CD4-positive, alpha-beta T cell (primary cell): ENCODE results near the gene PTGFR. TPM values are rescaled to one million over a fixed set of nuclear protein-coding genes. Genes with fewer than 3 reads are reported as not detected.

Experiments used
- ATAC-seq: fragments of 200-7000 bp; cut with Tn5 transposase; one replicate; pipeline ENCODE4 v1.10.0; 2022; ENCODE audit warnings: mild to moderate bottlenecking; ENCODE audit not compliant: poor library complexity
- CTCF ChIA-PET: fragments of 350-600 bp; sonication (Branson Sonifier 250); formaldehyde crosslinking; loops from one replicate; lab custom pipeline; 2021; ENCODE audit warnings: antibody characterized with exemption, inconsistent platforms; lab: Charles Lee
- POLR2A ChIA-PET: fragments of 350-600 bp; sonication (Branson Sonifier 250); formaldehyde crosslinking; loops from one replicate; lab custom pipeline; 2021; ENCODE audit warnings: antibody characterized with exemption, inconsistent platforms; lab: Charles Lee
- DNase-seq, 14 experiments: peaks; one replicate each; pipeline ENCODE4 v3.0.0-alpha.2; 2013 to 2020; ENCODE audit warnings: mixed read lengths in 2 of 14
- H3K27ac ChIP-seq, 2 donors: one replicate each; pipeline versions ENCODE4 v1.5.1 to v1.7.0; 2013; ENCODE audit warnings: low read length in 2 of 2, low read depth in 1 of 2, mild to moderate bottlenecking in 1 of 2
- H3K27me3 ChIP-seq, 2 experiments: 1 replicate in 1 of 2; 2 replicates in 1 of 2; pipeline versions ENCODE4 v1.6.1 to v1.7.0; 2013; ENCODE audit warnings: low read length in 2 of 2, control low read depth in 1 of 2, mild to moderate bottlenecking in 1 of 2, moderate library complexity in 1 of 2; ENCODE audit not compliant: insufficient read depth in 2 of 2, control insufficient read depth in 1 of 2
- H3K36me3 ChIP-seq: one replicate; pipeline ENCODE4 v1.6.1; 2013; ENCODE audit warnings: low read length, control low read depth; ENCODE audit not compliant: insufficient read depth
- H3K4me1 ChIP-seq: one replicate; pipeline ENCODE4 v1.6.1; 2013; ENCODE audit warnings: low read length, control low read depth; ENCODE audit not compliant: insufficient read depth
- H3K4me3 ChIP-seq: one replicate; pipeline ENCODE4 v1.5.1; 2013; ENCODE audit warnings: mild to moderate bottlenecking, low read length, moderate library complexity
- H3K9me3 ChIP-seq, 2 experiments: 1 replicate in 1 of 2; 2 replicates in 1 of 2; pipeline versions ENCODE4 v1.6.1 to v1.7.0; 2013; ENCODE audit warnings: low read length in 2 of 2, mild to moderate bottlenecking in 2 of 2, control low read depth in 1 of 2, moderate library complexity in 1 of 2; ENCODE audit not compliant: control insufficient read depth in 1 of 2, insufficient read depth in 1 of 2
- H3K27ac Mint-ChIP-seq: one replicate; pipeline ENCODE4 v1.8.0; 2020; ENCODE audit warnings: mixed read lengths
- H3K27me3 Mint-ChIP-seq: one replicate; pipeline ENCODE4 v1.8.0; 2021; ENCODE audit warnings: mixed read lengths
- H3K36me3 Mint-ChIP-seq: one replicate; pipeline ENCODE4 v1.8.0; 2021; ENCODE audit warnings: low read depth, mixed read lengths
- H3K4me1 Mint-ChIP-seq: one replicate; pipeline ENCODE4 v1.8.0; 2021; ENCODE audit warnings: low read depth, mixed read lengths
- H3K4me3 Mint-ChIP-seq: one replicate; pipeline ENCODE4 v1.8.0; 2020; ENCODE audit warnings: mild to moderate bottlenecking, mixed read lengths
- H3K9me3 Mint-ChIP-seq: one replicate; pipeline ENCODE4 v1.8.0; 2020; ENCODE audit warnings: mixed read lengths
- intact Hi-C, 2 experiments: fragments of 100-400 bp; cut with DNase I in 1 of 2; cut with micrococcal nuclease in 1 of 2; formaldehyde crosslinking; loops; one replicate each; pipeline versions ENCODE4 v1.15.1 to v1.9.0; 2023 to 2025; cut with DNase I, micrococcal nuclease
- total RNA-seq, 174 experiments: library from RNA in 2 of 174; stranded (reverse) in 2 of 174; gene quantifications; one replicate each; pipeline ENCODE4 v1.2.3 and lab custom pipeline; 2021 to 2026
- TF ChIP-seq, protein P1 (sequence below): fragments of 200-600 bp; IDR thresholded peaks from one replicate; pipeline ENCODE4 v1.8.0; 2022; ENCODE audit warnings: antibody characterized with exemption, mild to moderate bottlenecking

Gene PTGFR
- total RNA-seq, 2 experiments from 2014 or later, result not detected

DNA sequence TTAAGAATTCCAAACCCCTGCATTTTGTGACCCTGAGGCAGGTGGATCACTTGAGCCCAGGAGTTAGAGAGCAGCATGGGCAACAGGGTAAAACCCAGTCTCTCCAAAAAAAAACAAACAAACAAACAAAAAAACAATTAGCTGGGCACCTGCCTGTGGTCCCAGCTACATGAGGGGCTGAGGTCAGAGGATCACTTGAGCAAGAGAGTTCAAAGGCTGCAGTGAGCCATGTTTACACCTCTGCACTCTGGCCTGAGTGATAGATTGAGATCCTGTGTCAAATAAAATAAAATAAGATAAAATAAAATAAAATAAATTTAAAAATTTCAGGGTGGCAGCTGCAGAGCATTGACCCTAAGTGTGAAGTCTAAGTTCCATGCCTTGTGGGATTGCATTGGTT lies 16.7 kb upstream of the PTGFR start:
- Mint-ChIP-seq H3K36me3 (no peaks in the 10 kb centered on the region), H3K4me1 (no peaks in the 10 kb centered on the region), H3K27me3 (peaks cover 5% of the 10 kb centered on the region), H3K4me3 (no peak overlapping the region), H3K9me3 (peaks cover 3% of the 10 kb centered on the region), H3K27ac (no peak overlapping the region)
- Histone ChIP-seq H3K27ac (no peak overlapping the region), H3K9me3 (no peaks in the 10 kb centered on the region), H3K4me1 (no peaks in the 10 kb centered on the region), H3K4me3 (no peak overlapping the region), H3K36me3 (no peaks in the 10 kb centered on the region), H3K27me3 (no peaks in the 10 kb centered on the region)
- TF ChIP-seq, protein P1, sequence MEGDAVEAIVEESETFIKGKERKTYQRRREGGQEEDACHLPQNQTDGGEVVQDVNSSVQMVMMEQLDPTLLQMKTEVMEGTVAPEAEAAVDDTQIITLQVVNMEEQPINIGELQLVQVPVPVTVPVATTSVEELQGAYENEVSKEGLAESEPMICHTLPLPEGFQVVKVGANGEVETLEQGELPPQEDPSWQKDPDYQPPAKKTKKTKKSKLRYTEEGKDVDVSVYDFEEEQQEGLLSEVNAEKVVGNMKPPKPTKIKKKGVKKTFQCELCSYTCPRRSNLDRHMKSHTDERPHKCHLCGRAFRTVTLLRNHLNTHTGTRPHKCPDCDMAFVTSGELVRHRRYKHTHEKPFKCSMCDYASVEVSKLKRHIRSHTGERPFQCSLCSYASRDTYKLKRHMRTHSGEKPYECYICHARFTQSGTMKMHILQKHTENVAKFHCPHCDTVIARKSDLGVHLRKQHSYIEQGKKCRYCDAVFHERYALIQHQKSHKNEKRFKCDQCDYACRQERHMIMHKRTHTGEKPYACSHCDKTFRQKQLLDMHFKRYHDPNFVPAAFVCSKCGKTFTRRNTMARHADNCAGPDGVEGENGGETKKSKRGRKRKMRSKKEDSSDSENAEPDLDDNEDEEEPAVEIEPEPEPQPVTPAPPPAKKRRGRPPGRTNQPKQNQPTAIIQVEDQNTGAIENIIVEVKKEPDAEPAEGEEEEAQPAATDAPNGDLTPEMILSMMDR, result no peak
- ATAC-seq (no peak), DNase-seq (no peak)
- ChIA-PET POLR2A (no interaction called here), CTCF (no interaction called here)
- intact Hi-C loops, result no loop called here

DNA sequence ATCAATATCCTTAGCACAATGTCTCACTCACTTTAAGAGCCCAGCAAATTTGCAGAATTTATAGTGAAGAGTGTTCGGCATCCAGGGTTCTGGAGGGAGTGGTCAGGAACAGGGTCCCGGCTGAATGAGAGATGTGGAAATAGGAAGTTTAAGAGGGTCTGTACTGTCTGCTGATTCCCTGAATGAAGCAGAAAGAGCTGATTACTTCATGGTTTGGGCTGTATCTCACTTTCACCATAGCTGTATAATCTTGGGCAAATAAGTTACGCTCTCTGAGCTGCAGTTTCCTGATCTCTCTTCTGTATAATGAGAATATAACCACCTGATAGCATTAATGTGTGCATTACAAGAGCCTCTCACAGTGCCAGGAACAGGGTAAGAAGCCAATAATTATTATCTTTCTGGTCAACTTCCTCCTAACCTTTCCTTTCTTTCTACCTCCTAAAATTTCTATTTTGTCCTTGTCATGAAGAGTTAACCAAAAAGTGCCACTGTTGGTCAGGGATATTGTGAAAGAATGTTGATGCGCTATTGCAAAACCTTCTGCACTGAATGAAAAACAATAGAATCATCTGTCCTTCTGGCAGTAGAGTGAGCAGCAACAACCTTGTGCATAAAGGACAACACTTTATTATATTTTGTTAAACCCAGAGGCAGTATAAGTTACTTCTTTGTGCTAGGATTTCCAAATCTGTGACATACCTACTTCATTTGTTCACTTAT lies 14.7 kb upstream of the PTGFR start:
- ChIA-PET CTCF (no interaction called here), POLR2A (no interaction called here)
- H3K4me3 ChIP-seq, result no peak overlapping the region
- TF ChIP-seq, protein P1, result no peak
- Mint-ChIP-seq H3K4me1 (no peaks in the 10 kb centered on the region), H3K27ac (no peak overlapping the region), H3K9me3 (peaks cover 3% of the 10 kb centered on the region), H3K4me3 (no peak overlapping the region), H3K36me3 (no peaks in the 10 kb centered on the region), H3K27me3 (peaks cover 5% of the 10 kb centered on the region)
- no peaks in the 10 kb centered on the region for H3K9me3 ChIP-seq
- no peak overlapping the region for H3K27ac ChIP-seq
- no peaks in the 10 kb centered on the region for H3K4me1 ChIP-seq
- ATAC-seq, result no peak
- no peaks in the 10 kb centered on the region for H3K36me3 ChIP-seq
- intact Hi-C loops, result no loop called here
- DNase-seq, result no peak
- H3K27me3 ChIP-seq, result no peaks in the 10 kb centered on the region

DNA sequence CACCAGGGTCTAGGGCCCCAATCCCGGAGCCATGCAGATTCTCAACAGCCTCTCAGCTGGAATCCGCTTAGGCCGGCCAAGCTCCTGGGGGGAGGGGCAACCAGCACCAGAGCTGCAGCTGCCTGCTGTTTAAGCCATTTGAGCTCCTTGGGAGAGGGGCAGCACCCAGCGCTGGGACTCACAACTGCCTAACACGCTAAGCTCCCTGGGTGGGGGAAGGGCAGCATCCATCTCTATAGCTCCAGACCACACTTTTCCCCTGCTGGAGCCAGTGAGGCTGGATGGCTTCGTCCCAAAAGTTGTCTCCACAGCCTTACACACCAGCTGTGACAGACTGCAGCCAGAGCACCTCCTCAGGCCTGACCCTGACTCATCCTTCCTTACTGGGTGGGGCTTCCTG lies 6.9 kb upstream of the PTGFR start:
- peaks cover 24% of the 10 kb centered on the region for H3K27me3 Mint-ChIP-seq
- DNase-seq (no peak), ATAC-seq (no peak)
- Histone ChIP-seq H3K4me3 (no peak overlapping the region), H3K27me3 (peaks cover 0 to 8% of the 10 kb centered on the region in 2 experiments), H3K9me3 (peaks cover 0 to 8% of the 10 kb centered on the region in 2 experiments), H3K27ac (no peak overlapping the region), H3K4me1 (no peaks in the 10 kb centered on the region), H3K36me3 (no peaks in the 10 kb centered on the region)
- POLR2A ChIA-PET, result no interaction called here
- TF ChIP-seq, protein P1, result no peak
- CTCF ChIA-PET, result no interaction called here
- no peak overlapping the region for H3K4me3 Mint-ChIP-seq
- H3K36me3 Mint-ChIP-seq, result no peaks in the 10 kb centered on the region
- peaks cover 9% of the 10 kb centered on the region for H3K9me3 Mint-ChIP-seq
- intact Hi-C loops, result no loop called here
- H3K4me1 Mint-ChIP-seq, result no peaks in the 10 kb centered on the region
- no peak overlapping the region for H3K27ac Mint-ChIP-seq
